NCI-H1417 (cell line): ENCODE measurements around the gene HOXA11.

Source experiments
- DNase-seq, 3 experiments: peaks; one replicate each; lab custom pipeline; 2025; lab: John Stamatoyannopoulos, UW

Gene HOXA11

DNA sequence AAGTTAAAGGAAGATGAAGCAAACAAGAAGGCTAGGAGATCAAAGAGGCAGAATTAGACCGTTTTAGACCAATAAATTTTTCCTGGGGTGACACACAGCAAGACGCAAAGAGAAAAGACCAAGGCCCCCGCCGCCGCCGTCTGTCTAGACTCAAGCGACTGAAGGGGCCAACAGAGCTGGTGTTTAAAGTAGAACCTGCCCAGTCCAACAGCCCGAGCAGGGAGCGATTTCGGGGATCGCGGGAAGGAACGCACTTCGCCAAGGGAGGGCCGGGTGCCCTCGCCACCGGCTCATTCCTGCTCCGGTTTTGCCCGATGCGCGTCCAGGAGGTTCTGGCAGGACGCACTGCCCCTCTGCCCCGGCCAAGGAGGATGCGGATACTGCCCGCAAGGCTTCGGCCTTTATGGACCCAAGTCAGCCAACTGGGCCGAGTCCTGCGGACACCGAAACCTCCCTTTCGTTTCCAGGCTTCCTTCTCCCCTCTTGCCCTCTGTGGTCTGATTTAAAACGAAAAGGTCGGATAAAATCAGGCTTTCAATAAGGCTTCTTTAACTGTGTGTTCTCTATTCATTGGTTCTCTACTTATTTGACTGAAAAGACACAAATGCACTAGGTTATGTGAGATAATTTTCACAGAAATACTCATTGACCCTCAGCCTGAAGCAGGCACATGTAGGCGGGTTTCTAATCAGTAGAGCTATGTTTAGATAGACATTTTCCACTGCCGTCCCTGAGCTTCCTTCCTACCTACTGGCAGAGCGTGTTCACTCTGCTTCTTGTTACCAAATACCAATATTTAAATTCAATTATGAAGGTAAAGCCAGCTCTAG, 26.4 kb downstream of the HOXA11 start:
- no peak for DNase-seq

DNA sequence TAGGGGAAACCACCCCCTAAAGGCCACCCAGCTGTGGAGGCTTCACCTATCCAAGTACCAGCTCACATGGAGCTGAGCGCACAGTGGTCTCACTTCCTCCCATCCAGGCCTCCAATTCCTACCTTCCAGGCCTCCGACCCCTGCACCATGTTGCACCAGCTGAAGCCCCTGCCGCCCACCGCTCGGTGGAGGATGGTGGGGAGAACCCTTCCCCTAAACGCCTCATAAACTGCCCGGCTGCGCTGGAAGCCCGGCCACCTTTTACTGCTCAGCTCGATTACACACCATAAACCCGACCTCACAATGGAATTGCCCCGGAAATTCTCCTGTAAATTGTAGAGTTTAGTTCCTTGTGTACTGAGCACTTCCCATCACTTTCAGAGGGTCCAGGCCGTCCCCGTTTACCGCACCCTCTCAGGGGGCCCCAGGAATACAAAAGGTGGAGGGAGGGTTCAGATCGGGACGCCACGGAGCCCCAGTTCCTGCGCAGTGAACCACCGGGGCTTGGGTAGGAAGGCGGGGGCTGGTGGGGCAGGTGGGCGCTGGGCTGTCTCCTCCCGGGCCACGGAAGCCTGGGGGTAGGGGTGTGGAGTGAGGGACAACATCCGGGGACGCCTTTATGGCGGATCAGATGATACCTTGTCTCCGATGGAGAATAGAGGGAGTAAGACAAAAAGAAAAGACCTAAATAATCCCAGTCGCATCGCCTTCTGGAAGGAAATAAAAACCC, 27.2 kb downstream of the HOXA11 start:
- no peak for DNase-seq

- DNase-seq, result no peak
Observed at GRCh38 chr7:27156916-27157701, 27.9 kb downstream of the HOXA11 start.

DNA sequence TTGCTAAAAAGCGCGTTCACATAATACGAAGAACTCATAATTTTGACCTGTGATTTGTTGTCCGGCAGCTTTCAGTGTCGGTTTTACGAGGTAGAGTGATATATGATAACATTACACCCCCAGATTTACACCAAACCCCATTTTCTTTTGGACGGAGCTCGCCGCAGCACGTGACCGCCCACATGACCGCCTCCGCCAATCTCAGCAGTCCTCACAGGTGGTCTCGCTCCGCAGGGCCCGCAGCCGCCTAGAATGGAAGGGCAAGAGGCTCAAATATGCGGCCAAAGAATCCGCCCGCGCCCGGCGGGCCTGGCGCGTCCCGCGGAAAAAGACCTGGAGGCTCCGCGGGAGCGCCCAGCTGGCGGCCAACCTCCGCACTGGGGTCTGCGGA, 28.5 kb downstream of the HOXA11 start, which contains the start of gene HOXA7:
Gene HOXA7 (minus strand): TSS at position 168 of the 391 bp plus-strand sequence. CDS start 130 bp downstream, at position 38.
- peak in 1 of 3 experiments; percentile 61 for DNase-seq

- no peak for DNase-seq
Observed at GRCh38 chr7:27155816-27156507, 29.1 kb downstream of the HOXA11 start.

DNA sequence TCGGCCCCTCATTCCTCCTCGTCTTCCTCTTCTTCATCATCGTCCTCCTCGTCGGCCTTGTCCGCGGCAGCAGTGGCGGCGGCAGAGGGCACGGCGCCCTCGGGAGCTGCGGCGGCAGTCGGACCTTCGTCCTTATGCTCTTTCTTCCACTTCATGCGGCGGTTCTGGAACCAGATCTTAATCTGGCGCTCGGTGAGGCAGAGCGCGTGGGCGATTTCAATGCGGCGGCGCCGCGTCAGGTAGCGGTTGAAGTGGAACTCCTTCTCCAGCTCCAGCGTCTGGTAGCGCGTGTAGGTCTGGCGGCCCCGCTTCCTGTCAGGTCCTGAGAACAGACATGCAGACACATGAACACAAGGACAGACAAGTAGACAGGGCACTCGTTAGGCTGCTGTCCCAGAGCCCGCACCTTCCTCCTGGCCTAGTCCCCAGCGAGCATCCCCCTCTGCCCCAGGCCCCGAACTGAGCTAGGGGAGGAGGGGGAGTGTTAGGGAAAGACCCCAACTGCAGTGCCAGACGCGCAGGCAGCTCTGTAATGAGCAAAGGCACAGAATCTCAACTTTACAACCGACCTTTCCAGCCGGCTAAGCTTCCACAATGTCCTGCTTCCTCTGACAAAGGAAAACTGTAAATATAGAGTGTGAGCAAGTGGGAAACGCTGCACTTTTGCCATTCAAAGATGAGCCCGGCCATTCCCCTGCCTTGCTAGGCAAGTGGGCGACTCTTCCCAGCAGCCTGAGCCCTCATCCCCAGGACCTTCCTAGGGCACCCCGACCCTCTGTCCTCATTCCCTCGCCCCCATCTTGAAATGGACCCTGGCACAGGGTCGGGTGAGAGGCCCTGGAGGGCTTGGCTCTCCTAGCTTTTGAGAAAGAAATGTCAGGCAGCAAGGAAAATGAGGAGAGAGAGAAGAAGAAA, 29.9 kb downstream of the HOXA11 start:
- DNase-seq, result no peak

DNA sequence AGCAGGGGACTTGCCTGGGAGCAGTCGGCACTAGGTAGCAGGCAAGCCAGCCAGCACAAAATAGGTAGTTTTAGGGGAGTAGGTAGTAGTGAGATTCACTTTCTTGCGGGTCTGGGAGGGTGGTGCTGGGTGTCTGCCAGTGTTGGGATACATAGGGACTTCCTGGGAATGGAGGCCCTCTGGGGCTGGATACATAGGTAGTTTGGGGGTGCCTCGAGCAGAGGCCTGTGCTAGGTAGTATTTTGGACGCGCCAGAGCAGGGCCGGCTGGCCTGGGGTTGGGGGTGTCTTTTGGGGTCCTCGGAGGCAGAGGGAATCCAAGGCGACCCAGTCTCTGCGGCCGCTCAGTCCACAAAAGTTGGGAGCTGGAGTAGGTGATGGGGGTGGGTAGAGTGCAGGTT, 30.7 kb downstream of the HOXA11 start:
- DNase-seq, result no peak

GRCh38 chr7:27153526-27153925, 31.5 kb downstream of the HOXA11 start:
- no peak for DNase-seq

- DNase-seq, result no peak
Observed at GRCh38 chr7:27152816-27153442, 32.1 kb downstream of the HOXA11 start.

DNA sequence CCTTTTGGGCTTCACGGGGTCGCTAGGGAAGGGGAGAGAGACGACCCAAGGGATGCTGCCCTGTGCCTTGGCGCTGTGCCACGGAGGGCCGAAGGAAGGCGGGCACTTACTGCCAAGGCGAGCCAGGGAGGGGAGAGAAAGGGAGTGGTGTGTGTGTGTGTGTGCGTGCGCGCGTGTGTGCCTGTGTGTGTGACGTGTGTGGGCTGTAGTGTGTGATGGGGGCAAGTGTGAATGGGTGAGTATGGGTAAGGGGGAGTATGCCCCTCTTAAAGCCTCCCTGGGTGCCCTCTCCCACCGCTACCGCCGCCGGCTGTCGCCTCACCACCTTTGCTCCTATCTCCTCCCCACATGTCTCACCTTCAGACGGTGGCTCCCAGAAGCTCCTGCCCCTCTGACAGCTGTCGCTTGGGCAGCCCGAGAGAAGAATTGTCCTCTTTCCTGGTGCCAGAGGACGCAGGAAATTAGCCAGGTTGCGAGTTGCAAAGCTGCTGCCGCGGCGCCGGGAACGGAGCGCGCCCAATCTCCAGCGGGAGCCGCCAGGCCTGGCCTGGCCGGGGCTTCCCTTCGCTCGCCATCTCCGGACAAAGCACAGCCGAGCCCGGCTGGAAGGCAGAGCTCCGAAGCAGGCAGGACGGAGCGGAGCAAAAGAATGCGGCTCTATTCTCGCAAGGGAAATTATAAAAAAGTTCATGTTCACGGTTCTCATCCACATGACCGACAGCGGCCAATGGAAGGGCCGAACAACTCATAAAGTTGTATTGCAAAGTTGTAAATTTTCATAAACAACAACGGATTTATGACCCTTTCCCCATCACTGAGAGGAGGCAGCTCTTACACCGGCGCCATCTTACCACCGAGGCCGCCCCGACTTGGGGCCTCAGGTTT, 32.9 kb downstream of the HOXA11 start, which contains the start of gene HOXA3:
Gene HOXA3 (minus strand): TSS at position 653 of the 885 bp plus-strand sequence. CDS start 41,943 bp downstream, outside the sequence.
- DNase-seq, result peak in 2 of 3 experiments; percentile 51 to 70

GRCh38 chr7:27151341-27151930, 33.6 kb downstream of the HOXA11 start:
- no peak for DNase-seq

- DNase-seq, result peak; percentile 90 to 96 (median 95)
Observed at GRCh38 chr7:27150568-27151340, 34.3 kb downstream of the HOXA11 start.

DNA sequence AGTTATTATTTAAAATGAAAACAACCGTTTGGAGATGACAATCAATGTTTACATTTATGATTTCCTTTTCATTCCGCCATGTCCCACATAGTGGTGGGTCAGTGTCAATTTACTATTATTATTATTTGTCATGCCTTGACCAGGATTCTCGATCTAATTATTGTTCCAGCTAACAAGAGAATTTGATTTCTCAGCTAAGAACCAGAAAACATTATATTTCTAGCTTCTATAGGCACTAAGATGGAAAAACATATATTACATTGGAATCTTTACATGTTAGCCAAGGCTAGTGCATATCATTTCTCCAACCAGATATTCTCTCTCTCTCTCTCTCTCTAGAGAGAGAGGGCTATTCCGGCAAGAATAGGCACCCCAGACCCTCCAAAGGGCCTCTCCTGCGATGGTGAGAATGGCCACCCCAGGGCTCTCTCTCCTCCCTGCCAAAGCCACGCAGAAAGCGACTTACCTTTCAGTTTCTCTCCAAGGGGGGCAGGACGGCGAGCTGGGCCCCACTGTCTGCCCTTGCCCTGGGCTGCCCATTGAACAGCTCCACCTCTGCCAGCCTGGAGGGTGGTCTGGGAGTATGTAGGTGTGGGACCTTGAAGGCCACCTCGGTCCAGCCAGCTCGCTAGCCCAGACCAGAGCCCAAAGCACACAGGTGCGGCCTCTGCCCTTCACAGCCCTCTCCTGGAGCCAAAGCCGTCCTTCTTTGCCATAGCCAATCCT, 35.0 kb downstream of the HOXA11 start:
- peak; percentile 37 to 93 (median 50) for DNase-seq

DNA sequence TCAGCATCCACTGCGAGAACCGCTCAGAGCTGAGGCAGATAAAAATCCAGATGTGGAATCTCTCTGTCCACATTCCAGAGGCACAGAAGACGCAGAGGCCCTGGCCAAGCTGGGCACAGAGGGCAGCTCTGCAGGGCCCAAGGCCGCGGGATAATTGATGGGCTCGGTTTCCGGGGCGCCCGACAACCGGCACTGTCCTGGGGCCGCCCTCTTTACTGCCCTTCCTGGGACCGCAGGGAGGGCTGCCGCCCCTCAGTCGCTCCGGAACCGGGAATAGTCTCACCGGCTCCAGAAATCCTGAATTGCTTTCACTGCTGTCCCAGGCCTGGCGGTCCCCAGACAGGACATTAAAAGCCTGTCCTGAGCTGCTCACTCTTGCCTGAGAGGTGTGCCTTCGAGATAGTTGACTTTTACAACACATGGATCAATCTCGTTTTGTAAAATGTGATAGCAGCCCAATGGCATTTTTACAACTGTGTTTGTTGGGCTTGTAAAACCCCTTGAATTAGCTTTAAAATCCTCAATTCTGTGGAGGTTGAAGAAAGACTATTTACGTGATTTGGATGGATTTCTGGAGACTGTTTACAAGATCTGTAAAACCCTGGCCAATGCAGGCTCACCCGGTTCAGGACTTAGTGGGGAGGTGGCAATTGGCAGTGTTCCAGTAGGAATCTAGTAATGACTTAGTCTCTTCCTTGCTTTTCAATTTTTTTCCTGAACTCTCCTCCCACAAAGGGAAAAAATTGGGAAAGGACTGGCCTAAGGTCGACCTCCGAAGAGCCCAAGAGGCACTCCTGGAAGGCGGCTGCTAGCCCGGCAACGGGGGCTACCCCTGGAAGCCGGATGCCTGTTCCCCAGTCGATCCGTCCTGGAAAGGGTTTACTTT, 36.0 kb downstream of the HOXA11 start:
- peak; percentile 26 to 57 (median 49) for DNase-seq

DNA sequence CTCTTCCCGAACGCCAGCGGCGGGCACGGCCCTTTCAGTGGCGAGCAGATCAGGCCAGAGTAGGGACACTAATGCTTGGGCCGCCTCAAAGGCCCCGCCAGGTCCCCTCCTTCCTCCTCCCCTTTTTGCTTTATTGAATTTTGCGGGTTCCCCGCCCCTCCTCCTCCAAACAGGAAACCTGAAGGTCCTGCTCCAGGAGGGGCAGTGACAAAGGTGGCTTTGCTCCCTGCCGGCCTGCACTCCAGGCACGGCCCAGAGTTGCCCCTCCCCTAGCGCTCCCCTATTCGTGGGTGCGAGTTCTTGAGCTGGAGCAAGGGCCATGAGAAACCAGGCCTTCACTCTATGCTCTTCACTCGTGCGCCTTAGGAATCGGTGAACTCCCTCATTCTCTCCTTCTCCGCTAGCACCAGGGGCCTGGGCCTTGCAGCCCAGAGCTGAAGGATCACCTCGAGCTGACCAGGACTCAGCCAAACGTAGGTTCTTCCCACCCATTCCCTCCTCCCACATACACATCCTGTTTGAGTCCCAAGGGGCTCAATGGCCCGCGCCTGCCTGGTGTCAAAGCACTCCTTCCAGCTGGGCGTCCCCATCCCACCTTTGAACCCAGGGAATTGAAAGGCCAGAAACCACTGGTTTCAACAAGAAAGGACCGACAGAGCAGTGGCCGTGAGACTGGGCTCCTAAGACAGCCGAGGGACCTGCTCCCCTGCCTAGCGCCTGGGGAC, 36.8 kb downstream of the HOXA11 start:
- peak; percentile 37 to 80 (median 69) for DNase-seq
